HG03064 (cell line): ENCODE data around the gene PHACTR1.

Experiments used
- ATAC-seq: cut with Tn5 transposase; IDR thresholded peaks from one replicate; pipeline ENCODE4 v1.9.1; 2021; ENCODE audit warnings: low read depth; ENCODE audit not compliant: unreplicated experiment

The PHACTR1 gene

DNA sequence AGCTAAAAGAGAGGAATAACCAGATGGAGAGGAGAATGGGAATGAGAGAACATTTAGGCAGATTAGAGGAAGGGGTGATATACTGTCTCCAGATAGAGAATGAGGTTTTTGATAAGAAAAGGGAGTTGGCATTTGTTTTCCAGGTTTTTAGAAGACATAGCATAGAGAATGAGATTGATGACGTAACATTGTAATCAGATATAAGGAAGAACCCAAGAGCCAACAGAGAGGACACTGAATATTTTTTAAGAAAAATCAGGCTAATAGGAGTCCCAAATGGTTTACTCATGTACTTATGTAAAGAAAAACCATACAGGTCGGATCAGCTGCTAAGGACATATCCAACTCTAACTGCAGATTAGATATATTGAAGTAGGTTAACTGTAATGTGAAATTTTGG lies 498.8 kb downstream of the PHACTR1 start:
- ATAC-seq, result no peak

GRCh38 chr6:13216236-13217014 lies 499.9 kb downstream of the PHACTR1 start:
- ATAC-seq, result no peak

- no peak for ATAC-seq
Measured at GRCh38 chr6:13217206-13217905, 500.8 kb downstream of the PHACTR1 start.

GRCh38 chr6:13220266-13220665 lies 503.7 kb downstream of the PHACTR1 start:
- ATAC-seq, result no peak

- no peak for ATAC-seq
Measured at GRCh38 chr6:13222048-13222447, 505.5 kb downstream of the PHACTR1 start.

- no peak for ATAC-seq
Measured at GRCh38 chr6:13226071-13226470, 509.5 kb downstream of the PHACTR1 start.

- no peak for ATAC-seq
Measured at GRCh38 chr6:13228264-13229204, 512.0 kb downstream of the PHACTR1 start.

DNA sequence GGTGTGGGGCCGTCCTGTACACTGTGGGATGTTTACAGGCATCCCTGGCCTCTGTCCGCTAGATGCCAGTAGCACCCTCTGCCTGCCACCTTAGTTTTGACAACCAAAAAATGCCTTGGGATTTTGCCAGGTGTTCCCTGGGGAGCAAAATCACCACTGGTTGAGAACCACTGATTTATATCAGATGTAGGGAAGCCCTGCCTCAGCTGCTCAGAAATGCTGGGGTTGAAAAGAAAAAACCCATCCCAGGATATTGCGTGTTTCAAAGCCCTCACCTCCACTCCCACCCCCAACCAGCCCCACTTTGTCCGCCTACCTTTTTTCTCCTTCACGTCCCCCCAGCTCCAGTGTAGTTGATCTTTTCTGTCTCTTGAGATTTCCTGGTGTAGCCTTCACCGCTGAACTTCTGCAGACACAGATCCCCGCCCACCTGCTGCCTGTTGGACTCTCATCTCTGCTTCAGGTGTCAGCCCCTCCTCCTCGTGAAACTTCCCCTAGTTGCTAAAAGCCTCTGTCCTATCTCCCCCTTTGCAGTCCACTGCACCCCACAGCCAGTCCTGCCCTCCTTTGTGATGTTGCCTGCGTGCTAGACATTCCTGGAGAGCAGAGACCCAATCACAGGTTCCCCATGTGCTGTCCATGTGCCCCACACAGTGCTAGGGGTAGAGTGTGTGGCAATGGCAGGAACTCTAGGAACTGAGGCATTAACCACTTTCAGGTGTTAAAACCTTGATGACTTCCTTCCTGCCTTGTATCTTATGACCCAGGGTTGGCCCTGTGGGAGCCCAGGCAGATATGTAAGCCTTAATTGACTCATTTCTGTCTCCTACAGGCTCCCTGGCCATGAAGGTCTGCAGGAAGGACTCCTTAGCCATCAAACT lies 512.9 kb downstream of the PHACTR1 start:
- ATAC-seq, result peak; percentile 78

- no peak for ATAC-seq
Measured at GRCh38 chr6:13233106-13233505, 516.5 kb downstream of the PHACTR1 start.

- no peak for ATAC-seq
Measured at GRCh38 chr6:13234130-13234529, 517.6 kb downstream of the PHACTR1 start.

- no peak for ATAC-seq
Measured at GRCh38 chr6:13235339-13235738, 518.8 kb downstream of the PHACTR1 start.

DNA sequence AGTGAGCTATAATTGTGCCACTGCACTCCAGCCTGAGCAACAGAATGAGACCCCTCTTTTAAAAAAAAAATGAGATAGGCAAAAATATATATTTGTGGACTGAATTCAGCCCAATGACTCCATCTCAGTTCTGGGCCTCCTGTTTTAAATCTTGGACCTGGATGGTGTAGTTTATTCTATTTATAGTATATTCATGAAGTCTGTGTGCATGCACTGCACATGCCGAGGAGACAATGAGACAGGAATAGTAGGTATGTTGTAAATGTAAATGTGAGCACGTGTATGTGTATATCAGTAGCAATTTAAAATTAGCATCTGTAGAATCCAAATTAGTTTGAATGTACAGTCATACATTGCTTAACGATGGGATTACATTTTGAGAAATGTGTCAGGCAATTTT lies 520.8 kb downstream of the PHACTR1 start:
- ATAC-seq, result no peak

- no peak for ATAC-seq
Measured at GRCh38 chr6:13238017-13238416, 521.5 kb downstream of the PHACTR1 start.

DNA sequence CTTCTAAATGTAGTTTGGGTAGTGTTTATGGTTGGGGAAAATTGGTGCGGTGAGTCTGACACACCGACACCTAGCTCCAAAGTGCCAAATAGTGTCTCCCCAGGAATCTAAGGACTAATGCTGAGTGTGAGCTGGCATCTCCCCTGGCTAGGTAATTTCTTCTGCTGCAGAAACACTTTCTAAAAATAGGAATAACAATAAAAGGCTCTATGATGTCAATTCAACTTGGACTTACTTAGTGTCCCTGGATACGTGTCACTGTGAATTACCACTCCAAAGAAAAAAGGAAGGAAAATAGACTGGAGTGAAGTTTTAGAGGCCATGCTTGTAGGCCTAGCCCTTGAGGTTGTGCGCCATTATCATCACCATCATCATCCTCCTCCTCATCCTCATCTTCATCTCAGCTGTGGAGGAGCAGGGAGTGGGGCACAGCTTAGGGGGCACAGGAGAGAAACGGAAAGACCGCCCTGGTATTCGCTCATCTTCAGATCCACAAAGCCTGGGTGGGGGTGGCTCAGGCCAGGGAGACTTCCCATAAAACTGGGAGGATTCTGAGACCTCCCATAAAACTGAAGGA lies 522.2 kb downstream of the PHACTR1 start:
- ATAC-seq, result no peak

- ATAC-seq, result no peak
Measured at GRCh38 chr6:13239530-13240455, 523.2 kb downstream of the PHACTR1 start.

DNA sequence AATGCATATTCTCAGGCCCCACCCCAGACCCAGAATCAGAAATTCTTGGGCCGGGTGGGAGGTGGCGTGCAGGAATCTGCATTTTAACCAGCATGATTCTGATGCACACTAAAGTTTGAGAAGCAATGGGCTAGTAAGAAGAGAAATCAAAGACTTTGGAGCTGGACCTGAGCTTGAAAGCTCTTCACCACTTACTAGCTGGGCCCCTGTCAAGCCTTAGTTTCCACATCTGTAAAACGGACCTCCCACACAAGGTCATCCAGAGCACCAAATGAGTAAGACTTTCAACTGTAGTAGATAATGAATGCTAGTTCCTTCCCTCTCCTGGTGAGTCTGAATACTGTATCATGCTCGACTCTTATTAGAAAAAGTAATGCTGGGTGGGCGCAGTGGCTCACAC lies 524.8 kb downstream of the PHACTR1 start:
- ATAC-seq, result no peak

- ATAC-seq, result no peak
Measured at GRCh38 chr6:13242178-13242577, 525.6 kb downstream of the PHACTR1 start.

DNA sequence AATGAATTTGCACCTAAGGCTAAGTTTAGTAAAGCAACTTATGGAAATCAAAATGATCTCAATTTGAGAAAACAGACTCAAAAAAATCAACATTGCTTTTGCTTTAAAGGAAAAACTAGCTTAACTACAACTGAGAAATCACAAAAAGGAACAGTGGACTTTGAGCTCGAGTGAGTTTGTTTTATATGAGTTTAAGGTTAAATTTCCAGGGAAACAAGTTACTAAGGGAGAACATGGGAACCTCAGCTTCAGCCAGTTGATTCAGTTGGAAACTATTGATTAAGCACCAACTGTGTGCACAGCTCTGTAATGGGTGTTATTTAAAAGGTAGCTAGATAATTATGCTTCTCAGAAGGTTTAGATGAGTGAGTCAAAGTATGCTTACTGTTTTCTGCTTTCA lies 526.0 kb downstream of the PHACTR1 start:
- no peak for ATAC-seq

DNA sequence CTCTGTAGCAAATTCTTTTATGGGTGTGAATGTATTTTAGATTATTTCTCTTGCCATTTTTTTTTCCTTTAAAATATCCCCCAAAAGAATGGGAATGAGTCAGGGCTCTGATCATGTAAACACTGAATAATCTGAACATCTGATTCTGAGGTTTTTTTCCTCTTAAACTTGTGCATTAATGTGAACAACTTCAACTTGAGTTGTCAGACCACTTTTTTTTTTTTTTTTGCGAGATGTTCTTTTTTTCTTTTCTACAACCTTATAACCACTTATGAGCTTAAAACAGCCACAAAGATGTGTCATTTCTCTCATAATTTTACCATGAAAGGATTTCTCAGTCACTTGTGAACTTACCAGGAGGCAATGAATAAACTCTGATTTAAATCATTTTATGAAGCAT lies 526.5 kb downstream of the PHACTR1 start:
- no peak for ATAC-seq
